GM18909 (cell line): Measurements from ENCODE around the gene SUSD3.

Source experiments
- ATAC-seq: cut with Tn5 transposase; IDR thresholded peaks from one replicate; pipeline ENCODE4 v1.9.1; 2021; ENCODE audit warnings: mild to moderate bottlenecking; ENCODE audit not compliant: unreplicated experiment, poor library complexity

The SUSD3 gene

DNA sequence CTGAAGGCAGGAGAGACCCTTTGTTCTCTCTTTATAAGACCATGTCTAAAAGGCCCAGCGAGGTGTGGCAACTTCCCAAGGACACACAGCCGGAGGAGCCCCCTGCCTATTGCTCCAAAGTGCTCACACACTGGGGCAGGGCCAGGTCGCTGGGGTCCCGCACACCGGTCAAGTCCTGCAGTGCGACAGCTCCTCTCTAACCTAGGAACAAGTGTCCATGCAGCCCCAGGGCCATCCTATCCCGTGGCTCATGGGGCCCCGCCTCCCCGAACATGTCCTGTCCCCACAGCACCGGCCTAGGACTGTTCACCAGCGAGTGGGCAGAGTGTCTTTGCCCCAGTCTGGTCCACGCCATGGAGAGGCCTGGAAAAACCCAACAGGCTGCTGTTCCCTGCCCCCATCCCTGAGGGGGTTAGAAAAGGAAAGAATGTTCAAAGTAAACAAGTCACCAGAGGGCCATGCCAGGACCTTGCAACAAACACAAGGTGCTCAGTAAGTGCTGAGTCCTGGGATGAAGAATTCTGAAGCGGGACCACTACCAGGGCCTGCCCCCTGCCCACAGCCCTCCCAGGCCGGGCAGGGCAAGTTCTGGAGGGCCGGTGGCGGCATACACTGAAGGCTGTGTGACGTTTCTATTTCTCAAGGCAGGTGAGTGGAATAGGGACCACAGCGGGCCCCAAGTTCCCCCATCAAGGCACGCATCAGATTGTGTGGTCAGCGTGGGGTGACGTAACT, 74.6 kb downstream of the SUSD3 start:
- ATAC-seq = no peak

- ATAC-seq = peak; percentile 50
Observed at GRCh38 chr9:93133681-93134014, 75.1 kb downstream of the SUSD3 start.

DNA sequence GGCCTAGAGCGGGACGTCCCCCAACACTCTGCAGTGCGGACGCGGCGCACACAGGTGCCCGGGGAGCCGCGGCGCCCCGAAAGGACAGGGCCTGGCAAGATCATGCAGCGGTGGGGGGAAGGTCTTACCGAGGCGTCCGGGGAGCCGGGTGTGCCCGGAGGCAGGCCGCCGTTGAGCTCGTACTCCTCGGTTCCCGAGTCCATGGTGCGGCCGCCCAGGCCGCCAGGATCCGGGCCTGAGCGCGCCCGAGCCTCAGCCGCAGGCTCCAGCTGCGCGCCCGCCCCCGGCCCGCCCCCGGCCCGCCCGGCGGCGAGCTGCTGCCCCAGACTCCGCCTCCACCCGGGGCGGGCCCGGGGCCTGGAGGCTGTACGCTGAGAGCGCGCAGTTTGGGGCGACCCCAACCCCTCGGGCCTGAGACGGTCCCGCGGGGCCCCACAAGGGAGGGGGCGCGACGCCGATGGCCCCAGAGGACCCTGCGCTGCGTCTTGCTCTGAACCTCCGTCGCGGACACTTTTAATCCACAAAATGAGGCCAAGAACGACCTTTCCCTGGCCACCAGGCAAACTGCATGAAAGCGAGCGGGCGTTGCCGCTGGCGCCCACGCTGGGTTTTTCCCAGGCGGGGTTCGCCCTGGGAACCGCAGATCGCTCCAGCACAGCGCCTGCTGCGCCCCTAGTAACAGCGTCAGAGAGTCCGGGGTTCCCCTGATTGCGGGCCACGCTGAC, 75.7 kb downstream of the SUSD3 start, which contains the start of gene NINJ1:
NINJ1 (minus strand) TSS at position 237 of the 725 bp plus-strand sequence; CDS start at position 203, 34 bp downstream.
- peak; percentile 77 for ATAC-seq
